Neural cell (in vitro differentiated cells): ENCODE results near the gene DAD1. TPM values are rescaled to one million over a fixed set of nuclear protein-coding genes. Genes with fewer than 3 reads are reported as not detected.

ENCODE experiments used
- H2AFZ ChIP-seq: fragments of 200-600, 300-800 bp; sonication (generic), shearing (Covaris generic); 2 replicates; pipeline ENCODE4 v1.6.0; 2014; ENCODE audit warnings: low read depth, mild to moderate bottlenecking, antibody characterized with exemption, low read length, moderate library complexity
- H3F3A ChIP-seq: fragments of 200-600 bp; shearing (Covaris generic); 2 replicates; pipeline ENCODE4 v1.6.1; 2016; ENCODE audit warnings: mild to moderate bottlenecking, moderate library complexity, mixed read lengths, antibody characterized with exemption, low read length; ENCODE audit not compliant: insufficient read depth, poor library complexity, severe bottlenecking
- H3K27ac ChIP-seq: fragments of 200-600, 300-800 bp; sonication (generic), shearing (Covaris generic); 2 replicates; pipeline ENCODE4 v1.5.1; 2014; ENCODE audit warnings: mild to moderate bottlenecking, low read length, moderate library complexity
- H3K27me3 ChIP-seq: fragments of 300-800, 200-600 bp; sonication (generic), shearing (Covaris generic); 2 replicates; pipeline ENCODE4 v1.6.0; 2014; ENCODE audit warnings: mild to moderate bottlenecking, low read depth, low read length, moderate library complexity; ENCODE audit not compliant: insufficient read depth
- H3K36me3 ChIP-seq: fragments of 300-800, 200-600 bp; sonication (generic), shearing (Covaris generic); 2 replicates; pipeline ENCODE4 v1.5.1; 2014; ENCODE audit warnings: mild to moderate bottlenecking, antibody characterized with exemption, low read length, moderate library complexity; ENCODE audit not compliant: insufficient read depth
- H3K4me2 ChIP-seq: fragments of 300-800, 200-600 bp; sonication (generic), shearing (Covaris generic); 2 replicates; pipeline ENCODE4 v1.6.0; 2014; ENCODE audit warnings: mild to moderate bottlenecking, low read length
- H3K4me3 ChIP-seq: fragments of 300-800, 200-600 bp; sonication (generic), shearing (Covaris generic); 2 replicates; pipeline ENCODE4 v1.5.1; 2014; ENCODE audit warnings: mild to moderate bottlenecking, low read length, moderate library complexity
- H3K79me2 ChIP-seq: fragments of 200-600 bp; shearing (Covaris generic); replicated peaks from 2 replicates; pipeline ENCODE4 v1.6.0; 2014; ENCODE audit warnings: mild to moderate bottlenecking, low read length, moderate library complexity; ENCODE audit not compliant: insufficient read depth
- H3K9ac ChIP-seq: fragments of 300-800, 200-600 bp; sonication (generic), shearing (Covaris generic); 2 replicates; pipeline ENCODE4 v1.6.1; 2016; ENCODE audit warnings: mild to moderate bottlenecking, low read length, mixed read lengths
- H3K9me2 ChIP-seq: fragments of 200-600 bp; shearing (Covaris generic); 2 replicates; pipeline ENCODE4 v1.6.1; 2016; ENCODE audit warnings: mild to moderate bottlenecking, low read length, mixed read lengths; ENCODE audit not compliant: insufficient read depth
- H3K9me3 ChIP-seq: fragments of 200-600, 300-800 bp; sonication (generic), shearing (Covaris generic); 2 replicates; pipeline ENCODE4 v1.6.1; 2016; ENCODE audit warnings: mild to moderate bottlenecking, mixed run types, low read length, moderate library complexity, mixed read lengths
- H4K20me1 ChIP-seq: fragments of 200-600 bp; shearing (Covaris generic); 2 replicates; pipeline ENCODE4 v1.6.1; 2016; ENCODE audit warnings: mild to moderate bottlenecking, mixed run types; ENCODE audit not compliant: insufficient read depth
- CTCF ChIP-seq: fragments of 450-650 bp; IDR thresholded peaks from 2 replicates; pipeline ENCODE4 v1.5.1; 2014; ENCODE audit warnings: antibody characterized with exemption, mild to moderate bottlenecking, moderate library complexity; ENCODE audit not compliant: poor library complexity, severe bottlenecking
- EP300 ChIP-seq: fragments of 450-650 bp; conservative IDR thresholded peaks from 2 replicates; pipeline ENCODE4 v1.6.1; 2014; ENCODE audit warnings: antibody characterized with exemption, mild to moderate bottlenecking, moderate library complexity; ENCODE audit not compliant: poor library complexity, severe bottlenecking
- EZH2 ChIP-seq: fragments of 200-600, 300-800 bp; shearing (Covaris generic), sonication (generic); IDR thresholded peaks from 2 replicates; pipeline ENCODE4 v1.6.1; 2014; ENCODE audit warnings: antibody characterized with exemption, low read length, borderline replicate concordance, mild to moderate bottlenecking; ENCODE audit not compliant: insufficient read depth, poor library complexity, severe bottlenecking
- POLR2AphosphoS5 ChIP-seq: IDR thresholded peaks from 2 replicates; pipeline ENCODE4 v1.6.1; 2012
- RAD21 ChIP-seq: fragments of 450-650 bp; conservative IDR thresholded peaks from 2 replicates; pipeline ENCODE4 v1.6.1; 2014; ENCODE audit warnings: antibody characterized with exemption, mild to moderate bottlenecking, moderate library complexity
- REST ChIP-seq: IDR thresholded peaks from 2 replicates; pipeline ENCODE4 v1.6.1; 2012; ENCODE audit warnings: borderline replicate concordance
- SMC3 ChIP-seq: fragments of 450-650 bp; conservative IDR thresholded peaks from 2 replicates; pipeline ENCODE4 v1.6.1; 2014; ENCODE audit warnings: antibody characterized with exemption, mild to moderate bottlenecking, moderate library complexity; ENCODE audit not compliant: poor library complexity
- TAF1 ChIP-seq: IDR thresholded peaks from 2 replicates; pipeline ENCODE4 v1.6.1; 2012; ENCODE audit warnings: low read depth
- polyA plus RNA-seq: library from polyadenylated mRNA; depleted of rRNA; stranded (reverse); fragments of >200 nt; gene quantifications from 2 replicates; pipeline ENCODE4 v1.2.3, GENCODE V29; 2014

The DAD1 gene
- polyA plus RNA-seq, 1 donor from 2014 or later, result 369 TPM

GRCh38 chr14:22536853-22537338 is 52.1 kb downstream of the DAD1 start:
- Histone ChIP-seq H3K79me2 (no peaks in the 10 kb centered on the region), H3K4me2 (no peak overlapping the region), H3K36me3 (no peaks in the 10 kb centered on the region), H3K9ac (no peak overlapping the region), H3K4me3 (no peak overlapping the region), H3K27me3 (no peaks in the 10 kb centered on the region), H3K27ac (no peak overlapping the region), H3F3A (no peaks in the 10 kb centered on the region), H3K9me3 (no peaks in the 10 kb centered on the region), H3K9me2 (no peaks in the 10 kb centered on the region), H2AFZ (no peak overlapping the region), H4K20me1 (no peaks in the 10 kb centered on the region)
- TF ChIP-seq RAD21 (no peak), REST (no peak)

- Histone ChIP-seq H4K20me1 (no peaks in the 10 kb centered on the region), H3K4me2 (no peak overlapping the region), H3K27me3 (no peaks in the 10 kb centered on the region), H2AFZ (no peak overlapping the region), H3K4me3 (no peak overlapping the region), H3K9ac (no peak overlapping the region), H3K9me3 (no peaks in the 10 kb centered on the region), H3K36me3 (no peaks in the 10 kb centered on the region), H3K79me2 (no peaks in the 10 kb centered on the region), H3K27ac (no peak overlapping the region), H3K9me2 (no peaks in the 10 kb centered on the region), H3F3A (no peaks in the 10 kb centered on the region)
- no peak for TF ChIP-seq RAD21
- TF ChIP-seq REST, result no peak
- no peak for TF ChIP-seq CTCF
- TF ChIP-seq TAF1, result no peak
- no peak for TF ChIP-seq EP300
- TF ChIP-seq POLR2AphosphoS5, result no peak
- TF ChIP-seq EZH2, result no peak
- no peak for TF ChIP-seq SMC3
Measured at GRCh38 chr14:22535916-22536315, 53.1 kb downstream of the DAD1 start.
